Measurements from ENCODE around the gene CNTLN. TPM values are rescaled to one million over a fixed set of nuclear protein-coding genes. Genes with fewer than 3 reads are reported as not detected.

Gene CNTLN
- total RNA-seq, 1 experiment from 2014 or later, result 5.1 TPM

DNA sequence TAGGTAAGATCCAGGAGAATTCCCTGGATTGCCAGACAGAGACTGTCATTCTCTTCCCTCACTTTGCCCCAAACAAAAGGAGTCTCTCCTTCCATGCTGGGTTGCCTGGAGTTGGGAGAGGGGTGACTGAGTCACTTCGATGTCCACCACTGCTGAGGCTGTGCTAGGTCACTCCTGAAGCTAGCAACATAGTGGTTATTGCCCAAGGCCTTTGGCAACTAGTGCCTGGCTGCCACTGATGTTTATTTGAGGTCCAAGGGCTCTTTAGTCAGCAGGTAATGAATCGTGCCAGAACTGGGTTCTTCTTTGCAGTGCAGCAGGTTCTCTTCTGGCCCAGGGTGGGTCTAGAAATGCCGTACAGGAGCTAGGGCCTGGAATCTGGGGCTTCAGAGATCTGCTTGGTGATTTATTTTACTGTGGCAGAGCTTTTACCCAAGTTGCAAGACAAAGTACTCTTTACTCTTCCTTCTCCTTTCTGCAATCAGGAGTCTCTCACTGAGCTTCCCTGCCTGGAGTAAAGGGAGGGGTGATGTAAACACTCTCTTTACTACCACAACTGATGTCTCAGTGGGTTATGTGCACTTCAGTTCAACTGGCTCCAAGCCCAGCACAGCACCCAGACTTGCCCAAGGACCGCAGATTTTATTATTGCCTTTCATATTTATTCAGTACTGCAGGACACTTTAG lies 288.3 kb downstream of the CNTLN start:
- no peak for DNase-seq (ENCODE audit: low read depth, low spot score)
- H3K9ac ChIP-seq (ENCODE audit: low read length), result no peak overlapping the region
- H2AFZ ChIP-seq (ENCODE audit: low read depth, low read length, poor library complexity, severe bottlenecking), result no peak overlapping the region
- intact Hi-C loops (cut with micrococcal nuclease), result no loop called here
- ATAC-seq, result no peak
- no peak overlapping the region for H3K4me3 ChIP-seq (replicated peaks in 1 of 2; ENCODE audit: low read depth in 1 of 2, low read length in 2 of 2)
- RAD21 ChIA-PET (ENCODE audit: low non-redundant PET in 1 of 2, low total read pairs in 2 of 2, uncharacterized antibody in 2 of 2, unreplicated experiment in 2 of 2), result no interaction called here
- H3K27ac ChIP-seq (ENCODE audit: low read depth, low read length), result no peak overlapping the region
- POLR2A ChIA-PET, result no interaction called here
- H3K27me3 ChIP-seq (ENCODE audit: insufficient read depth, low read length), result no peaks in the 10 kb centered on the region
- no peaks in the 10 kb centered on the region for H3K4me1 ChIP-seq (ENCODE audit: control insufficient read depth in 1 of 2, insufficient read depth in 2 of 2, low read length in 2 of 2)
- no peaks in the 10 kb centered on the region for H3K36me3 ChIP-seq (ENCODE audit: control insufficient read depth in 1 of 2, insufficient read depth in 2 of 2, low read length in 2 of 2)
- H3K9me2 ChIP-seq (ENCODE audit: insufficient read depth), result no peaks in the 10 kb centered on the region
- no peaks in the 10 kb centered on the region for H4K20me1 ChIP-seq (ENCODE audit: insufficient read depth)
- CTCF ChIA-PET, result no interaction called here
- no peaks in the 10 kb centered on the region for H3K9me3 ChIP-seq (ENCODE audit: control insufficient read depth in 1 of 2, insufficient read depth in 1 of 2, low read depth in 1 of 2, low read length in 2 of 2)
- BruUV-seq (replicated peaks), result no TSS peak
- TF ChIP-seq SIN3A (IDR thresholded peaks at IDR 0.05; ENCODE audit: low read depth) (no peak), RAD21 (IDR thresholded peaks at IDR 0.05; ENCODE audit: low read depth) (no peak), EZH2 (IDR thresholded peaks at IDR 0.05) (no peak), CBX3 (IDR thresholded peaks at IDR 0.05; ENCODE audit: low read depth) (no peak), EGR1 (IDR thresholded peaks at IDR 0.05; ENCODE audit: low read depth) (no peak), ZNF274 (IDR thresholded peaks at IDR 0.05; ENCODE audit: low read depth, low read length) (no peak)
- TF ChIP-seq, protein P1, sequence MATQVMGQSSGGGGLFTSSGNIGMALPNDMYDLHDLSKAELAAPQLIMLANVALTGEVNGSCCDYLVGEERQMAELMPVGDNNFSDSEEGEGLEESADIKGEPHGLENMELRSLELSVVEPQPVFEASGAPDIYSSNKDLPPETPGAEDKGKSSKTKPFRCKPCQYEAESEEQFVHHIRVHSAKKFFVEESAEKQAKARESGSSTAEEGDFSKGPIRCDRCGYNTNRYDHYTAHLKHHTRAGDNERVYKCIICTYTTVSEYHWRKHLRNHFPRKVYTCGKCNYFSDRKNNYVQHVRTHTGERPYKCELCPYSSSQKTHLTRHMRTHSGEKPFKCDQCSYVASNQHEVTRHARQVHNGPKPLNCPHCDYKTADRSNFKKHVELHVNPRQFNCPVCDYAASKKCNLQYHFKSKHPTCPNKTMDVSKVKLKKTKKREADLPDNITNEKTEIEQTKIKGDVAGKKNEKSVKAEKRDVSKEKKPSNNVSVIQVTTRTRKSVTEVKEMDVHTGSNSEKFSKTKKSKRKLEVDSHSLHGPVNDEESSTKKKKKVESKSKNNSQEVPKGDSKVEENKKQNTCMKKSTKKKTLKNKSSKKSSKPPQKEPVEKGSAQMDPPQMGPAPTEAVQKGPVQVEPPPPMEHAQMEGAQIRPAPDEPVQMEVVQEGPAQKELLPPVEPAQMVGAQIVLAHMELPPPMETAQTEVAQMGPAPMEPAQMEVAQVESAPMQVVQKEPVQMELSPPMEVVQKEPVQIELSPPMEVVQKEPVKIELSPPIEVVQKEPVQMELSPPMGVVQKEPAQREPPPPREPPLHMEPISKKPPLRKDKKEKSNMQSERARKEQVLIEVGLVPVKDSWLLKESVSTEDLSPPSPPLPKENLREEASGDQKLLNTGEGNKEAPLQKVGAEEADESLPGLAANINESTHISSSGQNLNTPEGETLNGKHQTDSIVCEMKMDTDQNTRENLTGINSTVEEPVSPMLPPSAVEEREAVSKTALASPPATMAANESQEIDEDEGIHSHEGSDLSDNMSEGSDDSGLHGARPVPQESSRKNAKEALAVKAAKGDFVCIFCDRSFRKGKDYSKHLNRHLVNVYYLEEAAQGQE (IDR thresholded peaks at IDR 0.05; ENCODE audit: low read depth), result no peak
- no peak overlapping the region for H3K4me2 ChIP-seq (ENCODE audit: low read length)
- H3K79me2 ChIP-seq (ENCODE audit: insufficient read depth, low read length), result no peaks in the 10 kb centered on the region

All from HCT116 (cell line).